Measurements from ENCODE around the gene SSTR3. TPM values are rescaled to one million over a fixed set of nuclear protein-coding genes. Genes with fewer than 3 reads are reported as not detected.

Gene SSTR3
- total and polyA plus RNA-seq, 2 of the 13 experiments (the other 11 are each of a cell fraction or from before 2014, with no cell fraction given) = 0.08 to 0.64 TPM

GRCh38 chr22:37167981-37168647, 44.2 kb downstream of the SSTR3 start:
- H3K27me3 ChIP-seq (ENCODE audit: control insufficient read depth in 1 of 2, insufficient read depth in 2 of 2, low read length in 2 of 2) = peaks cover 6 to 18% of the 10 kb centered on the region in 2 experiments; a peak in 3 of 5 replicates
- FAIRE-seq = no peak
- H3K4me3 ChIP-seq (replicated peaks in 1 of 3; ENCODE audit: insufficient read depth in 1 of 3, low read depth in 2 of 3, low read length in 3 of 3) = no peak overlapping the region
- H3K27ac ChIP-seq (ENCODE audit: extremely low read length, insufficient read depth, low read length) = no peak overlapping the region
- no TSS peak for BruUV-seq (replicated peaks)
- ATAC-seq = no peak
- no peak overlapping the region for H2AFZ ChIP-seq (ENCODE audit: low read length)
- POLR2A ChIA-PET = no interaction called here
- TF ChIP-seq ZNF768 (CRISPR knock-in tag; IDR thresholded peaks at IDR 0.05) (peak; percentile 95), ZMYM3 (CRISPR knock-in tag; IDR thresholded peaks at IDR 0.05) (peak; percentile 46; the same call in 1 of the 2 replicates), ZNF879 (CRISPR knock-in tag; IDR thresholded peaks at IDR 0.05) (no peak)
- H3K4me2 ChIP-seq (ENCODE audit: low read depth, low read length) = no peak overlapping the region
- H3K4me1 ChIP-seq (ENCODE audit: insufficient read depth, low read length) = peaks cover 35% of the 10 kb centered on the region
- H3K9ac ChIP-seq (ENCODE audit: insufficient read depth, low read depth, low read length) = no peak overlapping the region
- no peaks in the 10 kb centered on the region for H3K79me2 ChIP-seq (ENCODE audit: insufficient read depth, low read length)
- in situ Hi-C loops (cut with HindIII; ENCODE audit: extremely low pct_ligation_motif_present, low pct_unique_long_range_greater_than_20kb) = no loop called here
- H3K36me3 ChIP-seq (replicated peaks in 1 of 2; ENCODE audit: control insufficient read depth in 1 of 2, insufficient read depth in 2 of 2, low read length in 2 of 2) = no peaks in the 10 kb centered on the region
- intact Hi-C loops (cut with micrococcal nuclease; ENCODE audit: unreplicated experiment) = no loop called here
- CTCF ChIA-PET (ENCODE audit: low intra/inter-chr PET ratio, low total read pairs) = interaction anchor here (3.5 kb wide), 1 partner anchor 31 kb away, joined by 57 read pairs; no protein-coding TSS in a partner anchor
- no peaks in the 10 kb centered on the region for H4K20me1 ChIP-seq (ENCODE audit: insufficient read depth, low read length)
- no peaks in the 10 kb centered on the region for H3K9me3 ChIP-seq (ENCODE audit: low read length)
- no peak for DNase-seq (ENCODE audit: low spot score)
- 15% methylated on average over 8 of the region's 8 CpGs for WGBS (ENCODE audit: low lambda C conversion rate)

GRCh38 chr22:37167176-37167980, 44.9 kb downstream of the SSTR3 start:
- H3K4me3 ChIP-seq (replicated peaks in 1 of 3; ENCODE audit: insufficient read depth in 1 of 3, low read depth in 2 of 3, low read length in 3 of 3) = no peak overlapping the region
- no peak for FAIRE-seq
- H3K79me2 ChIP-seq (ENCODE audit: insufficient read depth, low read length) = no peaks in the 10 kb centered on the region
- ChIA-PET CTCF (ENCODE audit: low intra/inter-chr PET ratio, low total read pairs) (interaction anchor here (1.7 to 3.5 kb wide), 2 partner anchors 31 to 93 kb away, joined by 10 to 57 read pairs; no protein-coding TSS in a partner anchor), POLR2A (interaction anchor here (0.6 to 1.1 kb wide), 2 partner anchors 11 to 30 kb away, joined by 3 to 4 read pairs; no protein-coding TSS in a partner anchor)
- TF ChIP-seq ZBTB25 (CRISPR knock-in tag; IDR thresholded peaks at IDR 0.05) = no peak
- TF ChIP-seq ZZZ3 (CRISPR knock-in tag; IDR thresholded peaks at IDR 0.05; ENCODE audit: borderline replicate concordance) = no peak
- TF ChIP-seq NONO (IDR thresholded peaks at IDR 0.05) = no peak
- no peak for TF ChIP-seq NONO (CRISPR knock-in tag; conservative IDR thresholded peaks at IDR 0.05)
- peaks cover 39% of the 10 kb centered on the region for H3K4me1 ChIP-seq (ENCODE audit: insufficient read depth, low read length)
- H3K27ac ChIP-seq (ENCODE audit: extremely low read length, insufficient read depth, low read length) = no peak overlapping the region
- peaks cover 6 to 18% of the 10 kb centered on the region in 2 experiments; a peak in 3 of 5 replicates for H3K27me3 ChIP-seq (ENCODE audit: control insufficient read depth in 1 of 2, insufficient read depth in 2 of 2, low read length in 2 of 2)
- H2AFZ ChIP-seq (ENCODE audit: low read length) = no peak overlapping the region
- BruUV-seq (replicated peaks) = no TSS peak
- no peak for DNase-seq (ENCODE audit: low spot score)
- intact Hi-C loops (cut with micrococcal nuclease; ENCODE audit: unreplicated experiment) (no loop called here), in situ Hi-C loops (cut with HindIII; ENCODE audit: extremely low pct_ligation_motif_present, low pct_unique_long_range_greater_than_20kb) (no loop called here)
- 33% methylated on average over 17 of the region's 17 CpGs for WGBS (ENCODE audit: low lambda C conversion rate)
- ATAC-seq = no peak
- H3K4me2 ChIP-seq (ENCODE audit: low read depth, low read length) = no peak overlapping the region; the same call in 1 of the 2 replicates
- H3K9me3 ChIP-seq (ENCODE audit: low read length) = no peaks in the 10 kb centered on the region
- no peak overlapping the region for H3K9ac ChIP-seq (ENCODE audit: insufficient read depth, low read depth, low read length)
- no peaks in the 10 kb centered on the region for H3K36me3 ChIP-seq (replicated peaks in 1 of 2; ENCODE audit: control insufficient read depth in 1 of 2, insufficient read depth in 2 of 2, low read length in 2 of 2)
- H4K20me1 ChIP-seq (ENCODE audit: insufficient read depth, low read length) = no peaks in the 10 kb centered on the region
